ENCODE measurements around the gene EDC4. TPM values are rescaled to one million over a fixed set of nuclear protein-coding genes. Genes with fewer than 3 reads are reported as not detected.

The EDC4 gene
- total and polyA plus RNA-seq, 9 of the 15 experiments (the other 6 are each of a cell fraction or from before 2014, with no cell fraction given) = 1.1 to 131 (median 74.0) TPM

DNA sequence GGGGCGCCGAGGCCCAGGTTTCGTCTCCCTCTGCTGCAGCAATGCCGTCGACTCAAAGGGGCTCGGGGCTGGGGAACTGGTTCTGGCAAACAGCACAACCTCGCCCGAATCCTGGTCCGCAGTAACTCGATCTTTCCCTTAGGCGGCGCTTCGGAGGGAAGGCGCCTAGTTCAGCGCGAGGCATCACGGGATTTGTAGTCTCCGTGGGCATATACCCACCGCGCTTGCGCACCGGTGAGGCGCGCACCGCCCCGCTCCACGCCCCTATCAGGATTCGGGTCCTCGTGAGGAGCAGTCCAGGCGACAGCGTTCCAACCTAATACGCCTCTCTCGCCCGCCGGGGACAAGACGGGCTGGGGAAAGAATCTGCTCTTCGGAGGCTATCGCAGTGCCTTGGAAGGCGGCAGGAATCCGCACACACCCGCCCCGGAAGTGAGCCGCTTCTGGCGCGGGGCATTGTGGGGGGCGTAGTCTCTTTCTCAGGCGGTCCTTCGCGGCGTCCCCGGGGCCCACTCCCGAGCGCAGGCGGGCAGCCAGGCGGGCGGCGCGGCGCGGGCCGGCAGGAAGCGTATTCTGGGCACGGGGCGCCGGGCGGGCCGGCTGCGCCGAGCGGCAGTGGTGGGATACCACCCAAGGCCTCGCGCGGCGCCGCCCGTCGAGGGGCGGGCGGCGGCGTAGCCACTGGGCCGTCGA lies 30.9 kb upstream of the EDC4 start, which contains the start of gene THAP11 (continued):
- TF ChIP-seq TRIM25 (IDR thresholded peaks at IDR 0.05; ENCODE audit: borderline replicate concordance) (no peak), TAF15 (IDR thresholded peaks at IDR 0.05; ENCODE audit: low read depth, low read length) (no peak), PML (IDR thresholded peaks at IDR 0.05; ENCODE audit: low read length) (peak; percentile 78), FIP1L1 (IDR thresholded peaks at IDR 0.05; ENCODE audit: low read depth, low read length, poor library complexity, severe bottlenecking) (peak; percentile 83), RFX7 (CRISPR knock-in tag; IDR thresholded peaks at IDR 0.05) (no peak), AFF1 (IDR thresholded peaks at IDR 0.05; ENCODE audit: low read depth in 1 of 2, partially characterized antibody in 2 of 2) (peak in 1 of 2 experiments; percentile 95), EGR1 (conservative IDR thresholded peaks at IDR 0.05) (no peak), CC2D1A (IDR thresholded peaks at IDR 0.05) (no peak), DDX20 (tag; IDR thresholded peaks at IDR 0.05; ENCODE audit: low read depth) (no peak), SP1 (CRISPR knock-in tag; IDR thresholded peaks at IDR 0.05) (peak; percentile 94), ZNF146 (CRISPR knock-in tag; IDR thresholded peaks at IDR 0.05; ENCODE audit: unreplicated experiment) (no peak), EZH2 (IDR thresholded peaks at IDR 0.05; ENCODE audit: borderline replicate concordance, low read depth, low read length) (no peak), SIN3B (IDR thresholded peaks at IDR 0.05; ENCODE audit: low read depth) (peak; percentile 71), PYGO2 (tag; IDR thresholded peaks at IDR 0.05) (no peak)
- TF ChIP-seq, protein P1, sequence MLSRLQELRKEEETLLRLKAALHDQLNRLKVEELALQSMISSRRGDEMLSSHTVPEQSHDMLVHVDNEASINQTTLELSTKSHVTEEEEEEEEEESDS (CRISPR knock-in tag; IDR thresholded peaks at IDR 0.05) = no peak
- TF ChIP-seq, protein P2, sequence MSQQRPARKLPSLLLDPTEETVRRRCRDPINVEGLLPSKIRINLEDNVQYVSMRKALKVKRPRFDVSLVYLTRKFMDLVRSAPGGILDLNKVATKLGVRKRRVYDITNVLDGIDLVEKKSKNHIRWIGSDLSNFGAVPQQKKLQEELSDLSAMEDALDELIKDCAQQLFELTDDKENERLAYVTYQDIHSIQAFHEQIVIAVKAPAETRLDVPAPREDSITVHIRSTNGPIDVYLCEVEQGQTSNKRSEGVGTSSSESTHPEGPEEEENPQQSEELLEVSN (IDR thresholded peaks at IDR 0.05; ENCODE audit: borderline replicate concordance in 1 of 2, extremely low read depth in 1 of 2, insufficient read depth in 1 of 2, insufficient read length in 1 of 2, low read depth in 1 of 2, low read length in 1 of 2, poor library complexity in 1 of 2, severe bottlenecking in 1 of 2) = peak in 1 of 2 experiments; percentile 77
- TF ChIP-seq, protein P3, sequence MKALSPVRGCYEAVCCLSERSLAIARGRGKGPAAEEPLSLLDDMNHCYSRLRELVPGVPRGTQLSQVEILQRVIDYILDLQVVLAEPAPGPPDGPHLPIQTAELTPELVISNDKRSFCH (CRISPR knock-in tag; IDR thresholded peaks at IDR 0.05) = no peak
- TF ChIP-seq, protein P3 (tag; IDR thresholded peaks at IDR 0.05) = peak; percentile 62; the same call in 1 of the 2 replicates
